Heart left ventricle (tissue), 13 donors: ENCODE measurements around the gene MON2.

Experiments
- POLR2A ChIP-seq, 2 donors: fragments of 450-650 bp; IDR thresholded peaks; one replicate each; pipeline ENCODE4 v1.6.1; 2017; ENCODE audit warnings: antibody characterized with exemption in 2 of 2, mild to moderate bottlenecking in 2 of 2, moderate library complexity in 2 of 2
- TF ChIP-seq, protein P1 (sequence below), 12 donors: fragments of 200-600 bp; sonication (generic) in 4 of 12; IDR thresholded peaks; one replicate each; pipeline versions ENCODE4 v1.5.0 to v1.8.0; 2018 to 2022; ENCODE audit warnings: antibody characterized with exemption in 12 of 12, mild to moderate bottlenecking in 5 of 12
- donor health status: ischemic (EF 13 %, LVEDD 7.1; RV severe dilation, severe dysfunction).
- donor health status: DM: no; HTN: yes; CAD: no.
- donor health status: DM: no; HTN: no; CAD: no.
- donor health status: ischemic (EF 25% LVEDD 6.9; RV normal size, moderate dysfunction).
- donor health status: ischemic (EF 25% LVEDD 5.7; RV mildly dilated, moderate dysfunction).
- donor health status: ischemic (EF 35%, LVEDD 5.7; RV mildly dilated, moderate dysfunction).
- donor health status: nonischemic (EF 11% LVEDD 7.7; RV severe dilation, severe dysfunction).
- donor health status: DM: yes; HTN: yes; CAD: no.
- donor health status: PGD.
- donor health status: ischemic (EF 29% LVEDD 5.4; RV normal size, mild dysfunction).
- donor health status: nonischemic (EF 23%, LVEDD 6.1; RV moderate dilation, normal function).

DNA sequence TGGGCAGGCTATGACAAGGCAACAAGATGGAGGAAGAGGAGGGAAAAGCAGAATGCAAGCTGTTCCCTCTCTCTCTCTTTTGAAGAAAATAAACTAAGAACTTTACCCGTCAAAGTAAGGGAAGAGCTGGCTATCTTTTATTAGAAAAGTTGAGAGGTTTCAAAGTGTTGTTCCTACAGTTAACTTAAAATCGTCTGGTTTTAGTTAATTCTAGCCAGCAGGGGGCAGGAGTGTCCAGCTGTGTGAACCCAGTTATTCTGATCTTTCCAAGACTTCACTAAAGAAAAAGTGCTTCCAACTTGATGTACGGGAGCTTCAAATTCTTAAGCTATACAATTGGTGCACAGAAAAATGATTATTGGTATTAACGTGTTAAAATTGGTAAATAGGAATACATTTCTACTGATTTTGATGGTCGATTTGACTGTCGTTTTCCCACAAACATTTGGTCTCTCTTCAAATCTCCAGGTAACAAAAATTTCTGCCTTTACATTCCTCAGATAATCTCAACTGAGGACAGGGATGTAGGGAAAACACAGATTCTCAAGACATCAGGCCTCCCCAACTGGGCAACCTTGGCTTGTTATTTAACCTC lies 28.4 kb upstream of the MON2 start:
- TF ChIP-seq, protein P1, sequence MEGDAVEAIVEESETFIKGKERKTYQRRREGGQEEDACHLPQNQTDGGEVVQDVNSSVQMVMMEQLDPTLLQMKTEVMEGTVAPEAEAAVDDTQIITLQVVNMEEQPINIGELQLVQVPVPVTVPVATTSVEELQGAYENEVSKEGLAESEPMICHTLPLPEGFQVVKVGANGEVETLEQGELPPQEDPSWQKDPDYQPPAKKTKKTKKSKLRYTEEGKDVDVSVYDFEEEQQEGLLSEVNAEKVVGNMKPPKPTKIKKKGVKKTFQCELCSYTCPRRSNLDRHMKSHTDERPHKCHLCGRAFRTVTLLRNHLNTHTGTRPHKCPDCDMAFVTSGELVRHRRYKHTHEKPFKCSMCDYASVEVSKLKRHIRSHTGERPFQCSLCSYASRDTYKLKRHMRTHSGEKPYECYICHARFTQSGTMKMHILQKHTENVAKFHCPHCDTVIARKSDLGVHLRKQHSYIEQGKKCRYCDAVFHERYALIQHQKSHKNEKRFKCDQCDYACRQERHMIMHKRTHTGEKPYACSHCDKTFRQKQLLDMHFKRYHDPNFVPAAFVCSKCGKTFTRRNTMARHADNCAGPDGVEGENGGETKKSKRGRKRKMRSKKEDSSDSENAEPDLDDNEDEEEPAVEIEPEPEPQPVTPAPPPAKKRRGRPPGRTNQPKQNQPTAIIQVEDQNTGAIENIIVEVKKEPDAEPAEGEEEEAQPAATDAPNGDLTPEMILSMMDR (IDR thresholded peaks at IDR 0.05): peak; percentile 50 to 81 (median 73)
- no peak for TF ChIP-seq POLR2A (IDR thresholded peaks at IDR 0.05)
